IMR-90 (cell line): ENCODE results near the gene TIGD3. TPM values are rescaled to one million over a fixed set of nuclear protein-coding genes. Genes with fewer than 3 reads are reported as not detected.
A peak's percentile ranks its signal among the peaks of the same experiment; 100 is the strongest.

Experiments used
- ATAC-seq: fragments of 200-7000 bp; cut with Tn5 transposase; 2 replicates; pipeline ENCODE4 v1.9.1; 2020; ENCODE audit warnings: low read depth, mild to moderate bottlenecking, moderate library complexity
- BruUV-seq: library from RNA; stranded (reverse); fragments of 400-500 nt; replicated peaks from 2 replicates; lab custom pipeline; 2021; lab: Mats Ljungman, UMichigan
- CTCF ChIA-PET: fragments of 300-600 bp; formaldehyde crosslinking; extraction: SDS; loops from one replicate; lab custom pipeline; 2021; ENCODE audit warnings: antibody characterized with exemption; lab: Yijun Ruan, JAX
- POLR2A ChIA-PET: fragments of 300-600 bp; sonication (Branson Sonifier 250); formaldehyde crosslinking; loops from one replicate; lab custom pipeline; 2022; ENCODE audit warnings: antibody characterized with exemption; ENCODE audit not compliant: unreplicated experiment; lab: Charles Lee
- DNase-seq: peaks from one replicate; pipeline ENCODE4 v3.0.0; 2013
- H2AFZ ChIP-seq: replicated peaks from 2 replicates; pipeline ENCODE3; 2013; ENCODE audit warnings: low read length, mild to moderate bottlenecking; ENCODE audit not compliant: poor library complexity
- H2AK5ac ChIP-seq: 2 replicates; pipeline ENCODE4 v1.6.1; 2013; ENCODE audit warnings: low read depth, low read length, inconsistent platforms
- H2AK9ac ChIP-seq: replicated peaks from 2 replicates; pipeline ENCODE3; 2013; ENCODE audit warnings: mild to moderate bottlenecking, low read depth, low read length, moderate library complexity; ENCODE audit not compliant: poor library complexity
- H2BK120ac ChIP-seq: 2 replicates; pipeline ENCODE4 v1.6.1; 2013; ENCODE audit warnings: low read depth, low read length, inconsistent platforms
- H2BK15ac ChIP-seq: 3 replicates; pipeline ENCODE4 v1.6.1; 2013; ENCODE audit warnings: low read depth, low read length, inconsistent platforms
- H2BK20ac ChIP-seq: 2 replicates; pipeline ENCODE4 v1.6.1; 2013; ENCODE audit warnings: low read depth, mild to moderate bottlenecking, inconsistent platforms, low read length, moderate library complexity
- H2BK5ac ChIP-seq: 2 replicates; pipeline ENCODE4 v1.6.1; 2013; ENCODE audit warnings: mild to moderate bottlenecking, low read depth, low read length, inconsistent platforms; ENCODE audit not compliant: poor library complexity, severe bottlenecking
- H3K14ac ChIP-seq: replicated peaks from 2 replicates; pipeline ENCODE4 v1.6.1; 2013; ENCODE audit warnings: low read depth, low read length, inconsistent platforms
- H3K18ac ChIP-seq: 2 replicates; pipeline ENCODE4 v1.6.1; 2013; ENCODE audit warnings: low read depth, low read length, control low read depth
- H3K23ac ChIP-seq: 2 replicates; pipeline ENCODE4 v1.6.1; 2013; ENCODE audit warnings: low read depth, low read length, inconsistent platforms
- H3K27ac ChIP-seq: 2 replicates; pipeline ENCODE4 v1.5.1; 2013; ENCODE audit warnings: mild to moderate bottlenecking, control low read depth, low read length; ENCODE audit not compliant: insufficient read depth
- H3K27me3 ChIP-seq: 2 replicates; pipeline ENCODE4 v1.6.1; 2013; ENCODE audit warnings: low read length; ENCODE audit not compliant: control insufficient read depth, insufficient read depth
- H3K36me3 ChIP-seq: 2 replicates; pipeline ENCODE4 v1.6.1; 2013; ENCODE audit warnings: low read length, mixed read lengths; ENCODE audit not compliant: control insufficient read depth, insufficient read depth
- H3K4ac ChIP-seq: 2 replicates; pipeline ENCODE4 v1.6.1; 2013; ENCODE audit warnings: low read depth, low read length, inconsistent platforms
- H3K4me1 ChIP-seq: 2 replicates; pipeline ENCODE4 v1.6.1; 2013; ENCODE audit warnings: low read length, mixed read lengths; ENCODE audit not compliant: control insufficient read depth, insufficient read depth
- H3K4me2 ChIP-seq: 2 replicates; pipeline ENCODE4 v1.6.1; 2013; ENCODE audit warnings: low read depth, mild to moderate bottlenecking, control low read depth, low read length, moderate library complexity
- H3K4me3 ChIP-seq: 2 replicates; pipeline ENCODE4 v1.5.1; 2013; ENCODE audit warnings: low read depth, mild to moderate bottlenecking, control low read depth, low read length, moderate library complexity; ENCODE audit not compliant: insufficient read depth
- H3K56ac ChIP-seq: 2 replicates; pipeline ENCODE4 v1.6.1; 2013; ENCODE audit warnings: low read length, inconsistent platforms; ENCODE audit not compliant: insufficient read depth; ENCODE audit errors: extremely low read depth
- H3K79me1 ChIP-seq, 2 experiments: 2 replicates each; pipeline ENCODE4 v1.6.1; 2013; ENCODE audit warnings: low read length in 2 of 2, inconsistent platforms in 1 of 2, low read depth in 1 of 2
- H3K9ac ChIP-seq: 2 replicates; pipeline ENCODE4 v1.6.1; 2013; ENCODE audit warnings: low read depth, low read length, control low read depth
- H3K9me1 ChIP-seq: 2 replicates; pipeline ENCODE4 v1.6.1; 2013; ENCODE audit warnings: low read length, inconsistent platforms; ENCODE audit not compliant: insufficient read depth
- H3K9me3 ChIP-seq: 2 replicates; pipeline ENCODE4 v1.6.1; 2013; ENCODE audit warnings: low read length; ENCODE audit not compliant: control insufficient read depth, insufficient read depth
- H4K20me1 ChIP-seq: 2 replicates; pipeline ENCODE4 v1.6.1; 2013; ENCODE audit warnings: low read length, inconsistent platforms; ENCODE audit not compliant: insufficient read depth
- H4K5ac ChIP-seq: 2 replicates; pipeline ENCODE4 v1.6.1; 2013; ENCODE audit warnings: mild to moderate bottlenecking, low read depth, low read length, control low read depth
- H4K8ac ChIP-seq, 2 experiments: 2 replicates each; pipeline ENCODE4 v1.6.1; 2013; ENCODE audit warnings: low read depth in 2 of 2, low read length in 2 of 2, control low read depth in 1 of 2, inconsistent platforms in 1 of 2
- H4K91ac ChIP-seq: 2 replicates; pipeline ENCODE4 v1.6.1; 2013; ENCODE audit warnings: low read depth, low read length, inconsistent platforms; ENCODE audit not compliant: insufficient read depth
- CHD1 ChIP-seq: IDR thresholded peaks from 2 replicates; pipeline ENCODE4 v1.6.1; 2012; ENCODE audit warnings: low read depth, low read length, improper control_type of control experiment
- CTCF ChIP-seq: conservative IDR thresholded peaks from 2 replicates; pipeline ENCODE4 v1.5.1; 2012; ENCODE audit warnings: mild to moderate bottlenecking, low read depth, low read length, improper control_type of control experiment
- ELK1 ChIP-seq: fragments of 150-350 bp; IDR thresholded peaks from 2 replicates; pipeline ENCODE4 v1.6.1; 2016; ENCODE audit warnings: low read depth, mild to moderate bottlenecking, low read length, moderate library complexity, borderline replicate concordance
- MAFK ChIP-seq: IDR thresholded peaks from 2 replicates; pipeline ENCODE4 v1.6.1; 2012; ENCODE audit warnings: low read depth, low read length, improper control_type of control experiment
- MAZ ChIP-seq: IDR thresholded peaks from 2 replicates; pipeline ENCODE4 v1.6.1; 2012; ENCODE audit warnings: low read depth, mild to moderate bottlenecking, low read length, improper control_type of control experiment, moderate library complexity, borderline replicate concordance
- MXI1 ChIP-seq: IDR thresholded peaks from 2 replicates; pipeline ENCODE4 v1.6.1; 2012; ENCODE audit warnings: low read depth, mild to moderate bottlenecking, low read length, moderate library complexity, borderline replicate concordance
- POLR2A ChIP-seq: IDR thresholded peaks from 2 replicates; pipeline ENCODE4 v1.6.1; 2012; ENCODE audit warnings: mild to moderate bottlenecking, low read depth, low read length
- RAD21 ChIP-seq: IDR thresholded peaks from 2 replicates; pipeline ENCODE4 v1.6.1; 2012; ENCODE audit warnings: low read length, improper control_type of control experiment
- SMC3 ChIP-seq: fragments of 150-350 bp; IDR thresholded peaks from 2 replicates; pipeline ENCODE4 v1.6.1; 2016; ENCODE audit warnings: low read depth, mild to moderate bottlenecking, antibody characterized with exemption, low read length, moderate library complexity
- USF2 ChIP-seq: fragments of 150-350 bp; IDR thresholded peaks from 2 replicates; pipeline ENCODE4 v1.6.1; 2017; ENCODE audit warnings: mild to moderate bottlenecking, antibody characterized with exemption, low read length, low read depth
- WGBS, 2 experiments: methylation state at CpG; one replicate each; pipeline versions ENCODE4 v1.1.5 to v1.1.7; 2013; ENCODE audit warnings: missing lambda C conversion rate in 2 of 2; ENCODE audit not compliant: insufficient read length in 1 of 2; ENCODE audit errors: extremely low coverage in 2 of 2; 5-methylcytosine and 5-hydroxymethylcytosine counted together
- dilution Hi-C: fragments of 300-500 bp; cut with HindIII; formaldehyde crosslinking; loops from one replicate; pipeline ENCODE4 v1.14.3; 2018; ENCODE audit warnings: low sequenced_read_pairs; ENCODE audit not compliant: unreplicated experiment
- in situ Hi-C: fragments of 300-500 bp; cut with MboI; formaldehyde crosslinking; loops from 3 replicates; pipeline ENCODE4 v1.14.3; 2019; ENCODE audit warnings: low sequenced_read_pairs, inconsistent platforms, mixed read lengths
- intact Hi-C: fragments of 100-400 bp; cut with micrococcal nuclease; formaldehyde crosslinking; loops from 2 replicates; pipeline ENCODE4 v1.10.0; 2022
- polyA plus RNA-seq, 3 experiments: library from polyadenylated mRNA; depleted of rRNA; stranded (reverse); fragments of >200 nt; gene quantifications; 2 replicates each; pipeline ENCODE4 v1.2.3, GENCODE V29; 2012; ENCODE audit warnings: low replicate concordance in 1 of 3
- total RNA-seq: library from RNA; depleted of rRNA; stranded (reverse); fragments of >200 nt; gene quantifications from 2 replicates; pipeline ENCODE4 v1.2.3, GENCODE V29; 2012

The TIGD3 gene
- total and polyA plus RNA-seq, 2 of the 4 experiments (the other 2 are of a cell fraction), result 0.12 TPM; not detected in 1

GRCh38 chr11:65315204-65315865 is 39.2 kb upstream of the TIGD3 start:
- ChIA-PET CTCF (interaction anchor here (0.6 to 4.5 kb wide), 16 partner anchors 9 to 90 kb away, joined by 3 to 66 read pairs (median 6); partner anchors contain the start of gene DPF2), POLR2A (interaction anchor here (1.0 kb wide), 1 partner anchor 23 kb away, joined by 4 read pairs; no protein-coding TSS in a partner anchor)
- no peaks in the 10 kb centered on the region for H3K9me3 ChIP-seq
- DNase-seq (peak; percentile 68), ATAC-seq (peak; percentile 19)
- no peak overlapping the region; the same call in 1 of the 2 replicates for H4K91ac ChIP-seq
- in situ Hi-C loops (loop anchor here (5.0 kb wide), 1 partner anchor 38 kb away; no protein-coding TSS in a partner anchor), dilution Hi-C loops (no loop called here), intact Hi-C loops (loop anchor here (1.0 kb wide), 1 partner anchor 40 kb away; no protein-coding TSS in a partner anchor)
- H3K18ac ChIP-seq, result peak overlapping the region; percentile 39; the same call in 1 of the 2 replicates
- no peak overlapping the region for H2BK15ac ChIP-seq
- H3K27me3 ChIP-seq, result no peaks in the 10 kb centered on the region
- 0% methylated on average over 14 of the region's 59 CpGs; no CpG with 5 or more reads in 1 of the 2 experiments for WGBS, 2 experiments
- no peak overlapping the region for H2BK20ac ChIP-seq
- peak overlapping the region; percentile 26; the same call in 1 of the 2 replicates for H3K23ac ChIP-seq
- peaks cover 25% of the 10 kb centered on the region for H3K4me1 ChIP-seq
- peak overlapping the region; percentile 29; the same call in 1 of the 2 replicates for H2BK120ac ChIP-seq
- H3K4me2 ChIP-seq, result peak overlapping the region; percentile 93
- peak overlapping the region; percentile 90 for H3K9ac ChIP-seq
- peak overlapping the region; percentile 77 for H3K14ac ChIP-seq
- H2AK9ac ChIP-seq, result peak overlapping the region; percentile 96
- peak overlapping the region; percentile 67 for H2BK5ac ChIP-seq
- peak overlapping the region; percentile 79 for H3K4ac ChIP-seq
- peak overlapping the region in 1 of 2 experiments; percentile 59; a peak in 1 of 4 replicates for H4K8ac ChIP-seq
- TSS peak; percentile 44 for BruUV-seq
- H3K36me3 ChIP-seq, result peaks cover 3% of the 10 kb centered on the region; the same call in 1 of the 2 replicates
- peak overlapping the region; percentile 90 for H2AFZ ChIP-seq
- peak overlapping the region; percentile 28; the same call in 1 of the 2 replicates for H4K5ac ChIP-seq
- peak overlapping the region; percentile 91 for H3K27ac ChIP-seq
- peaks cover 47% of the 10 kb centered on the region for H4K20me1 ChIP-seq
- peaks cover 11% of the 10 kb centered on the region for H3K9me1 ChIP-seq
- peak overlapping the region; percentile 42 for H3K56ac ChIP-seq
- H3K79me1 ChIP-seq, result peaks cover 5 to 61% of the 10 kb centered on the region in 2 experiments; a peak in 2 of 4 replicates
- peak overlapping the region; percentile 82 for H2AK5ac ChIP-seq
- TF ChIP-seq MXI1 (0 out of 2 replicates have a peak, but pooled peaks have one; percentile 2), USF2 (no peak), RAD21 (peak; percentile 81), CHD1 (peak; percentile 41), SMC3 (peak; percentile 88), MAZ (peak; percentile 52; the same call in 1 of the 2 replicates), CTCF (peak; percentile 94), POLR2A (peak; percentile 25; the same call in 1 of the 2 replicates), ELK1 (no peak), MAFK (no peak)
- peak overlapping the region; percentile 96 for H3K4me3 ChIP-seq
